ENCODE data around the gene COL16A1.

GRCh38 chr1:31627301-31627929 is 76.4 kb downstream of the COL16A1 start:
- TF ChIP-seq POLR2A (IDR thresholded peaks at IDR 0.05; ENCODE audit: low read depth, low read length), result no peak
- TF ChIP-seq CTCF (conservative IDR thresholded peaks at IDR 0.05; ENCODE audit: low read depth, low read length), result no peak
- TF ChIP-seq SMC3 (IDR thresholded peaks at IDR 0.05; ENCODE audit: low read depth, low read length), result no peak
- no peak for TF ChIP-seq RCOR1 (IDR thresholded peaks at IDR 0.05; ENCODE audit: insufficient replicate concordance, low read length)
- TF ChIP-seq RFX5 (IDR thresholded peaks at IDR 0.05; ENCODE audit: low read depth, low read length), result no peak
- TF ChIP-seq CEBPB (IDR thresholded peaks at IDR 0.05; ENCODE audit: low read depth, low read length), result no peak
- TF ChIP-seq RAD21 (IDR thresholded peaks at IDR 0.05; ENCODE audit: low read length), result no peak
- no peak for TF ChIP-seq MAFK (IDR thresholded peaks at IDR 0.05; ENCODE audit: low read depth, low read length)
- TF ChIP-seq MXI1 (IDR thresholded peaks at IDR 0.05; ENCODE audit: borderline replicate concordance, low read depth, low read length), result no peak
- peak; percentile 22; the same call in 1 of the 2 replicates for TF ChIP-seq USF2 (IDR thresholded peaks at IDR 0.05; ENCODE audit: low read depth, low read length)
- no peak for TF ChIP-seq ELK1 (IDR thresholded peaks at IDR 0.05; ENCODE audit: borderline replicate concordance, low read depth, low read length)
- TF ChIP-seq CHD1 (IDR thresholded peaks at IDR 0.05; ENCODE audit: low read depth, low read length), result no peak
- no peak for TF ChIP-seq BHLHE40 (IDR thresholded peaks at IDR 0.05; ENCODE audit: low read depth, low read length)
- TF ChIP-seq MAZ (IDR thresholded peaks at IDR 0.05; ENCODE audit: borderline replicate concordance, low read depth, low read length), result no peak

All from IMR-90 (cell line).